Pancreas (tissue), 10 donors: ENCODE data around the gene TBCCD1. TPM values are rescaled to one million over a fixed set of nuclear protein-coding genes. Genes with fewer than 3 reads are reported as not detected.

Experiments used
- ATAC-seq, 4 donors: fragments of 200-7000 bp; cut with Tn5 transposase; one replicate each; pipeline versions ENCODE4 v1.8.0 to v1.9.1; 2020; ENCODE audit warnings: mild to moderate bottlenecking in 4 of 4, moderate library complexity in 4 of 4
- DNase-seq, 6 donors: peaks; one replicate each; pipeline ENCODE4 v3.0.0-alpha.2; 2020
- FAIRE-seq: peaks from 2 replicates; lab custom pipeline; 2012; peaks lifted over from hg19 to GRCh38; lab: Jason Lieb, UNC
- H3K27ac ChIP-seq, 4 donors: fragments of 200-600 bp; sonication (generic); 1 replicate in 3 of 4; 2 replicates in 1 of 4; pipeline versions ENCODE4 v1.5.0 to v1.8.0; 2020
- H3K27me3 ChIP-seq, 4 donors: fragments of 200-600 bp; one replicate each; pipeline ENCODE4 v1.8.0; 2021
- H3K36me3 ChIP-seq, 3 donors: fragments of 200-600 bp; sonication (generic) in 1 of 3; one replicate each; pipeline versions ENCODE4 v1.5.0 to v1.8.0; 2020 to 2021
- H3K4me1 ChIP-seq, 3 donors: fragments of 200-600 bp; one replicate each; pipeline ENCODE4 v1.8.0; 2021
- H3K4me3 ChIP-seq, 4 donors: fragments of 200-600 bp; sonication (generic) in 2 of 4; one replicate each; pipeline versions ENCODE4 v1.5.0 to v1.8.0; 2020 to 2021
- H3K9me3 ChIP-seq, 4 donors: fragments of 200-600 bp; one replicate each; pipeline ENCODE4 v1.8.0; 2021
- CTCF ChIP-seq, 4 donors: fragments of 200-600 bp; sonication (generic) in 3 of 4; IDR thresholded peaks; one replicate each; pipeline versions ENCODE4 v1.5.0 to v1.8.0; 2021; ENCODE audit warnings: antibody characterized with exemption in 4 of 4
- WGBS, 2 donors: extraction: QIAGEN DNeasy Blood & Tissue Kit; methylation state at CpG; one replicate each; pipeline ENCODE4 v1.1.7; 2013; 5-methylcytosine and 5-hydroxymethylcytosine counted together
- intact Hi-C, 3 donors: fragments of 100-400 bp; cut with DNase I; formaldehyde crosslinking; loops; one replicate each; pipeline versions ENCODE4 v1.11.1 to v1.14.2; 2022
- polyA plus RNA-seq, 2 donors: library from polyadenylated mRNA; stranded (reverse); fragments of 200-250 nt; gene quantifications; one replicate each; pipeline ENCODE4 v1.2.3, GENCODE V29; 2013
- total RNA-seq, 6 donors: library from RNA; stranded (reverse); fragmentation: NEBNext Ultra II Directional in 4 of 6; extraction: Animal tissue kit (Norgen Biotek cat#: 25700) in 4 of 6; gene quantifications; one replicate each; pipeline versions ENCODE4 v1.2.1 to v1.2.4, GENCODE V29; 2021 to 2023
- donor health status: healthy with polysubstance abuse.
- donor health status: DM: no; HTN: no; CAD: no; lungs with moderate emphysema.
- donor health status: DM: no; HTN: no; CAD: no.
- donor health status: control.
- donor health status: control.
- donor health status: Bipolar disorder and iron deficiency.
- donor health status: DM: yes; HTN: yes; CAD: no.
- donor health status: DM: no; HTN: no; CAD: no.
- donor health status: DM: no; HTN: no; CAD: no.
- donor health status: DM: yes; HTN: yes; CAD: no.

TBCCD1 gene
- total and polyA plus RNA-seq, 8 donors, result 2.6 to 7.4 (median 5.1) TPM

- no peak for TF ChIP-seq CTCF (IDR thresholded peaks at IDR 0.05)
- intact Hi-C loops, result loop anchor here in 1 of 3 donors (10.0 kb wide), 1 partner anchor 260 kb away; no protein-coding TSS in a partner anchor
- DNase-seq, result no peak
- H3K36me3 ChIP-seq, result no peaks in the 10 kb centered on the region
- no peaks in the 10 kb centered on the region for H3K9me3 ChIP-seq
- no peak overlapping the region for H3K27ac ChIP-seq
- no peak overlapping the region for H3K4me3 ChIP-seq
- FAIRE-seq, result no peak
- WGBS, 2 donors, result 90 to 92% methylated on average over 6 of the region's 6 CpGs
- H3K27me3 ChIP-seq, result no peaks in the 10 kb centered on the region
- no peaks in the 10 kb centered on the region for H3K4me1 ChIP-seq
- ATAC-seq, result no peak
Observed at GRCh38 chr3:186524616-186525015, 42.5 kb downstream of the TBCCD1 start.

GRCh38 chr3:186523434-186523833, 43.7 kb downstream of the TBCCD1 start:
- Histone ChIP-seq H3K9me3 (no peaks in the 10 kb centered on the region), H3K4me3 (no peak overlapping the region), H3K36me3 (no peaks in the 10 kb centered on the region), H3K4me1 (no peaks in the 10 kb centered on the region), H3K27me3 (no peaks in the 10 kb centered on the region), H3K27ac (no peak overlapping the region)
- DNase-seq (no peak), ATAC-seq (no peak), FAIRE-seq (no peak)
- 11 to 19% methylated on average over 2 of the region's 2 CpGs for WGBS, 2 donors
- no peak for TF ChIP-seq CTCF (IDR thresholded peaks at IDR 0.05)
- intact Hi-C loops, result loop anchor here in 1 of 3 donors (10.0 kb wide), 1 partner anchor 259 kb away; no protein-coding TSS in a partner anchor

- Histone ChIP-seq H3K27ac (no peak overlapping the region), H3K4me3 (no peak overlapping the region), H3K36me3 (no peaks in the 10 kb centered on the region), H3K9me3 (no peaks in the 10 kb centered on the region), H3K27me3 (no peaks in the 10 kb centered on the region), H3K4me1 (no peaks in the 10 kb centered on the region)
- WGBS, 2 donors, result 87 to 92% methylated on average over 6 of the region's 6 CpGs
- no peak for ATAC-seq
- no peak for TF ChIP-seq CTCF (IDR thresholded peaks at IDR 0.05)
- DNase-seq, result no peak
- no peak for FAIRE-seq
- intact Hi-C loops, result loop anchor here in 1 of 3 donors (10.0 kb wide), 1 partner anchor 258 kb away; no protein-coding TSS in a partner anchor
Observed at GRCh38 chr3:186523022-186523421, 44.1 kb downstream of the TBCCD1 start.

GRCh38 chr3:186520957-186521842, 45.9 kb downstream of the TBCCD1 start:
- TF ChIP-seq CTCF (IDR thresholded peaks at IDR 0.05), result no peak
- Histone ChIP-seq H3K4me3 (no peak overlapping the region), H3K27me3 (no peaks in the 10 kb centered on the region), H3K9me3 (no peaks in the 10 kb centered on the region), H3K4me1 (no peaks in the 10 kb centered on the region), H3K36me3 (no peaks in the 10 kb centered on the region), H3K27ac (no peak overlapping the region)
- ATAC-seq, result no peak
- no peak for FAIRE-seq
- intact Hi-C loops, result loop anchor here in 1 of 3 donors (10.0 kb wide), 1 partner anchor 256 kb away; no protein-coding TSS in a partner anchor
- 78 to 84% methylated on average over 10 of the region's 10 CpGs for WGBS, 2 donors
- DNase-seq, result no peak

- FAIRE-seq (no peak), ATAC-seq (no peak), DNase-seq (no peak)
- no peaks in the 10 kb centered on the region for H3K9me3 ChIP-seq
- H3K27ac ChIP-seq, result no peak overlapping the region
- intact Hi-C loops, result loop anchor here in 1 of 3 donors (10.0 kb wide), 1 partner anchor 256 kb away; no protein-coding TSS in a partner anchor
- no peak overlapping the region for H3K4me3 ChIP-seq
- H3K27me3 ChIP-seq, result no peaks in the 10 kb centered on the region
- 54 to 55% methylated on average over 5 of the region's 5 CpGs for WGBS, 2 donors
- TF ChIP-seq CTCF (IDR thresholded peaks at IDR 0.05), result no peak
- no peaks in the 10 kb centered on the region for H3K4me1 ChIP-seq
- no peaks in the 10 kb centered on the region for H3K36me3 ChIP-seq
Observed at GRCh38 chr3:186520431-186520830, 46.7 kb downstream of the TBCCD1 start.
